Liver (tissue), 3 donors: ENCODE measurements around the gene GABBR2.

Experiments
- EGR1 ChIP-seq, 2 donors: IDR thresholded peaks; 2 replicates each; pipeline ENCODE4 v1.6.1; 2016 to 2018; ENCODE audit warnings: antibody characterized with exemption in 2 of 2, low read depth in 2 of 2
- GABPA ChIP-seq, 2 donors: IDR thresholded peaks in 1 of 2; conservative IDR thresholded peaks in 1 of 2; 2 replicates each; pipeline ENCODE4 v1.6.1; 2016; ENCODE audit warnings: antibody characterized with exemption in 2 of 2, mild to moderate bottlenecking in 1 of 2, moderate library complexity in 1 of 2
- JUND ChIP-seq, 2 donors: IDR thresholded peaks; 2 replicates each; pipeline ENCODE4 v1.6.1; 2016; ENCODE audit warnings: antibody characterized with exemption in 2 of 2
- MAX ChIP-seq: IDR thresholded peaks from 2 replicates; pipeline ENCODE4 v1.6.1; 2016; ENCODE audit warnings: antibody characterized with exemption
- RXRA ChIP-seq, 2 donors: IDR thresholded peaks; 2 replicates each; pipeline ENCODE4 v1.6.1; 2017 to 2018; ENCODE audit warnings: antibody characterized with exemption in 2 of 2, mild to moderate bottlenecking in 1 of 2
- SP1 ChIP-seq: IDR thresholded peaks from 2 replicates; pipeline ENCODE4 v1.6.1; 2018; ENCODE audit warnings: antibody characterized with exemption, mild to moderate bottlenecking
- TAF1 ChIP-seq: conservative IDR thresholded peaks from 2 replicates; pipeline ENCODE4 v1.6.1; 2016; ENCODE audit warnings: antibody characterized with exemption, mild to moderate bottlenecking
- TF ChIP-seq, protein P1 (sequence below): IDR thresholded peaks from 2 replicates; pipeline ENCODE4 v1.6.1; 2016; ENCODE audit warnings: antibody characterized with exemption
- TF ChIP-seq, protein P2 (sequence below): fragments of 150-350 bp; IDR thresholded peaks from 2 replicates; pipeline ENCODE4 v1.5.1; 2017; ENCODE audit warnings: improper control_type of control experiment, low read depth, low read length; ENCODE audit not compliant: missing input control
- TF ChIP-seq, protein P3 (sequence below): IDR thresholded peaks from 2 replicates; pipeline ENCODE4 v1.6.1; 2016; ENCODE audit warnings: antibody characterized with exemption, mild to moderate bottlenecking
- donor health status: healthy.
- donor health status: healthy.

DNA sequence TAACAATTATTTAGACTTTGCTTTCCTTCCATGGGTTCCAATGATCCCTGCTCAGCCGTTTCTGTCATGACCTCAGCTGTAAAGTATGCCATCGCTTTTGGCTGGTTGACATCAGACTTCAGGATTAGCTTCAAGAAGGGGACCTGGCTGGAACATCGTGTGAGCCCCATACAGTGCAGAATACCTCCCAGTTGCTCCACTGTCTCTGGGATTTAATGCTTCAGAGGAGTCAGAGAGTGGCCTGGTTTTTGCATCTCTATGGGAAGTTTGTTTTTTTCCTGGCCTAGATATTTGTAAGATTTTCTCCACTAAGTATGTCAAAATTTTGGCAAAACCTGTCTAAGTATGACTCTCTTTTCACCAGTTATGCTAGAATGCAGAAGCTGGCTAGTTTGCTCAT lies 216.9 kb downstream of the GABBR2 start:
- TF ChIP-seq, protein P1, sequence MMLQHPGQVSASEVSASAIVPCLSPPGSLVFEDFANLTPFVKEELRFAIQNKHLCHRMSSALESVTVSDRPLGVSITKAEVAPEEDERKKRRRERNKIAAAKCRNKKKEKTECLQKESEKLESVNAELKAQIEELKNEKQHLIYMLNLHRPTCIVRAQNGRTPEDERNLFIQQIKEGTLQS: no peak
- TF ChIP-seq, protein P2, sequence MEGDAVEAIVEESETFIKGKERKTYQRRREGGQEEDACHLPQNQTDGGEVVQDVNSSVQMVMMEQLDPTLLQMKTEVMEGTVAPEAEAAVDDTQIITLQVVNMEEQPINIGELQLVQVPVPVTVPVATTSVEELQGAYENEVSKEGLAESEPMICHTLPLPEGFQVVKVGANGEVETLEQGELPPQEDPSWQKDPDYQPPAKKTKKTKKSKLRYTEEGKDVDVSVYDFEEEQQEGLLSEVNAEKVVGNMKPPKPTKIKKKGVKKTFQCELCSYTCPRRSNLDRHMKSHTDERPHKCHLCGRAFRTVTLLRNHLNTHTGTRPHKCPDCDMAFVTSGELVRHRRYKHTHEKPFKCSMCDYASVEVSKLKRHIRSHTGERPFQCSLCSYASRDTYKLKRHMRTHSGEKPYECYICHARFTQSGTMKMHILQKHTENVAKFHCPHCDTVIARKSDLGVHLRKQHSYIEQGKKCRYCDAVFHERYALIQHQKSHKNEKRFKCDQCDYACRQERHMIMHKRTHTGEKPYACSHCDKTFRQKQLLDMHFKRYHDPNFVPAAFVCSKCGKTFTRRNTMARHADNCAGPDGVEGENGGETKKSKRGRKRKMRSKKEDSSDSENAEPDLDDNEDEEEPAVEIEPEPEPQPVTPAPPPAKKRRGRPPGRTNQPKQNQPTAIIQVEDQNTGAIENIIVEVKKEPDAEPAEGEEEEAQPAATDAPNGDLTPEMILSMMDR: no peak
- TF ChIP-seq RXRA (IDR thresholded peaks at IDR 0.05): no peak
- TF ChIP-seq EGR1 (IDR thresholded peaks at IDR 0.05; ENCODE audit: low read depth in 2 of 2): no peak
- no peak for TF ChIP-seq MAX
- no peak for TF ChIP-seq TAF1
- TF ChIP-seq, protein P3, sequence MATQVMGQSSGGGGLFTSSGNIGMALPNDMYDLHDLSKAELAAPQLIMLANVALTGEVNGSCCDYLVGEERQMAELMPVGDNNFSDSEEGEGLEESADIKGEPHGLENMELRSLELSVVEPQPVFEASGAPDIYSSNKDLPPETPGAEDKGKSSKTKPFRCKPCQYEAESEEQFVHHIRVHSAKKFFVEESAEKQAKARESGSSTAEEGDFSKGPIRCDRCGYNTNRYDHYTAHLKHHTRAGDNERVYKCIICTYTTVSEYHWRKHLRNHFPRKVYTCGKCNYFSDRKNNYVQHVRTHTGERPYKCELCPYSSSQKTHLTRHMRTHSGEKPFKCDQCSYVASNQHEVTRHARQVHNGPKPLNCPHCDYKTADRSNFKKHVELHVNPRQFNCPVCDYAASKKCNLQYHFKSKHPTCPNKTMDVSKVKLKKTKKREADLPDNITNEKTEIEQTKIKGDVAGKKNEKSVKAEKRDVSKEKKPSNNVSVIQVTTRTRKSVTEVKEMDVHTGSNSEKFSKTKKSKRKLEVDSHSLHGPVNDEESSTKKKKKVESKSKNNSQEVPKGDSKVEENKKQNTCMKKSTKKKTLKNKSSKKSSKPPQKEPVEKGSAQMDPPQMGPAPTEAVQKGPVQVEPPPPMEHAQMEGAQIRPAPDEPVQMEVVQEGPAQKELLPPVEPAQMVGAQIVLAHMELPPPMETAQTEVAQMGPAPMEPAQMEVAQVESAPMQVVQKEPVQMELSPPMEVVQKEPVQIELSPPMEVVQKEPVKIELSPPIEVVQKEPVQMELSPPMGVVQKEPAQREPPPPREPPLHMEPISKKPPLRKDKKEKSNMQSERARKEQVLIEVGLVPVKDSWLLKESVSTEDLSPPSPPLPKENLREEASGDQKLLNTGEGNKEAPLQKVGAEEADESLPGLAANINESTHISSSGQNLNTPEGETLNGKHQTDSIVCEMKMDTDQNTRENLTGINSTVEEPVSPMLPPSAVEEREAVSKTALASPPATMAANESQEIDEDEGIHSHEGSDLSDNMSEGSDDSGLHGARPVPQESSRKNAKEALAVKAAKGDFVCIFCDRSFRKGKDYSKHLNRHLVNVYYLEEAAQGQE: no peak
- TF ChIP-seq GABPA (IDR thresholded peaks at IDR 0.05 in 1 of 2, conservative IDR thresholded peaks at IDR 0.05 in 1 of 2): no peak
- TF ChIP-seq JUND (IDR thresholded peaks at IDR 0.05): no peak
- TF ChIP-seq SP1: no peak
